K562 (cell line): ENCODE data around the gene CCDC15. TPM values are rescaled to one million over a fixed set of nuclear protein-coding genes. Genes with fewer than 3 reads are reported as not detected.

ENCODE experiments used
- ATF7 ChIP-seq: fragments of 450-650 bp; IDR thresholded peaks from 2 replicates; pipeline ENCODE4 v1.7.1; 2014; ENCODE audit warnings: mild to moderate bottlenecking, moderate library complexity
- CBFA2T2 ChIP-seq: fragments of 450-650 bp; conservative IDR thresholded peaks from 2 replicates; pipeline ENCODE4 v1.6.1; 2017; ENCODE audit warnings: mild to moderate bottlenecking
- DACH1 ChIP-seq: fragments of 450-650 bp; IDR thresholded peaks from 2 replicates; pipeline ENCODE4 v1.6.1; 2018; ENCODE audit not compliant: partially characterized antibody
- HSF4 ChIP-seq: fragments of 250-450 bp; sonication (Bioruptor Pico); IDR thresholded peaks from 2 replicates; pipeline ENCODE4 v2.1.2; 2022; ENCODE audit warnings: mild to moderate bottlenecking, moderate library complexity, borderline replicate concordance
- MXD1 ChIP-seq: fragments of 250-450 bp; sonication (Bioruptor Pico); IDR thresholded peaks from 2 replicates; pipeline ENCODE4 v1.8.0; 2021; ENCODE audit warnings: borderline replicate concordance, mild to moderate bottlenecking, moderate library complexity; ENCODE audit not compliant: poor library complexity, severe bottlenecking
- MXI1 ChIP-seq: IDR thresholded peaks from 2 replicates; pipeline ENCODE4 v1.6.1; 2011; ENCODE audit warnings: low read depth, mild to moderate bottlenecking, improper control_type of control experiment, low read length
- NR0B1 ChIP-seq: fragments of 450-650 bp; IDR thresholded peaks from one replicate; pipeline ENCODE4 v1.6.1; 2018; ENCODE audit warnings: mild to moderate bottlenecking, moderate library complexity; ENCODE audit not compliant: partially characterized antibody
- NR2C1 ChIP-seq, 2 experiments: fragments of 450-650 bp; IDR thresholded peaks; 2 replicates each; pipeline ENCODE4 v1.6.1; 2017; ENCODE audit warnings: mild to moderate bottlenecking in 2 of 2, antibody characterized with exemption in 1 of 2, inconsistent platforms in 1 of 2, missing compliant biosample characterization in 1 of 2, missing genetic modification characterization in 1 of 2
- PHTF2 ChIP-seq: fragments of 250-450 bp; sonication (Bioruptor Pico); IDR thresholded peaks from 2 replicates; pipeline ENCODE4 v1.5.0; 2021; ENCODE audit warnings: mild to moderate bottlenecking
- SOX6 ChIP-seq: fragments of 450-650 bp; IDR thresholded peaks from 2 replicates; pipeline ENCODE4 v1.6.1; 2014; ENCODE audit warnings: mild to moderate bottlenecking
- TEAD1 ChIP-seq, 2 experiments: fragments of 450-650 bp in 1 of 2; sonication (generic) in 1 of 2; formaldehyde crosslinking; IDR thresholded peaks; 2 replicates each; pipeline versions ENCODE4 v1.4.0 to v1.8.0; 2020 to 2022; ENCODE audit warnings: mild to moderate bottlenecking in 2 of 2, missing genetic modification reagents in 1 of 2
- THAP12 ChIP-seq: fragments of 250-450 bp; sonication (Bioruptor Pico); IDR thresholded peaks from 2 replicates; pipeline ENCODE4 v1.9.0; 2021; ENCODE audit warnings: mild to moderate bottlenecking, inconsistent platforms
- ZFP30 ChIP-seq: fragments of 250-450 bp; sonication (Bioruptor Pico); IDR thresholded peaks from 2 replicates; pipeline ENCODE4 v1.8.0; 2022; ENCODE audit warnings: moderate library complexity, mild to moderate bottlenecking, inconsistent platforms, borderline replicate concordance
- ZNF586 ChIP-seq: fragments of 450-650 bp; formaldehyde crosslinking; conservative IDR thresholded peaks from 2 replicates; pipeline ENCODE4 v1.4.0; 2020; ENCODE audit warnings: mild to moderate bottlenecking, moderate library complexity
- ZNF695 ChIP-seq: fragments of 450-650 bp; formaldehyde crosslinking; IDR thresholded peaks from 2 replicates; pipeline ENCODE4 v1.4.0; 2020; ENCODE audit warnings: mild to moderate bottlenecking, moderate library complexity
- ZNF740 ChIP-seq, 3 experiments: fragments of 200-800 bp in 1 of 3; sonication (Bioruptor generic) in 1 of 3; sonication (generic) in 1 of 3; formaldehyde crosslinking in 1 of 3; IDR thresholded peaks; 2 replicates each; pipeline versions ENCODE4 v1.6.1 to v1.8.0; 2016 to 2022; ENCODE audit warnings: mild to moderate bottlenecking in 2 of 3, missing compliant biosample characterization in 2 of 3, missing genetic modification characterization in 2 of 3, missing genetic modification reagents in 1 of 3
- polyA plus RNA-seq, 8 experiments: library from polyadenylated mRNA; depleted of rRNA in 4 of 8; stranded (reverse) in 5 of 8; unstranded in 3 of 8; fragments of >200 nt; fragmentation: Nextera tagmentation in 2 of 8; fragmentation: Illumina TruSeq in 1 of 8; extraction: Ambion mirVana in 2 of 8; extraction: Trizol in 1 of 8; gene quantifications; 2 replicates each; pipeline versions ENCODE4 v1.2.1 to v1.2.3, GENCODE V29; 2011 to 2014; ENCODE audit warnings: inconsistent platforms in 1 of 8, missing spikeins in 1 of 8
- total RNA-seq, 7 experiments: library from RNA; depleted of rRNA in 6 of 7; stranded (reverse); fragments of >200 nt in 6 of 7; fragmentation: Illumina TruSeq in 2 of 7; extraction: Trizol in 2 of 7; gene quantifications; 2 replicates each; pipeline versions ENCODE4 v1.2.1 to v1.2.3, GENCODE V29; 2011 to 2021; ENCODE audit warnings: low replicate concordance in 1 of 7

The CCDC15 gene
- total and polyA plus RNA-seq, 9 of the 15 experiments (the other 6 are each of a cell fraction or from before 2014, with no cell fraction given): 1.9 to 9.2 (median 3.9) TPM

GRCh38 chr11:125074511-125075241, 120.7 kb downstream of the CCDC15 start (continued):
- TF ChIP-seq NR2C1 (IDR thresholded peaks at IDR 0.05): no peak
- TF ChIP-seq NR2C1 (tag; IDR thresholded peaks at IDR 0.05): peak; percentile 19; the same call in 1 of the 2 replicates
- peak; percentile 84 for TF ChIP-seq CBFA2T2
- peak; percentile 64 for TF ChIP-seq DACH1
- no peak for TF ChIP-seq ZNF740 (CRISPR knock-in tag; IDR thresholded peaks at IDR 0.05)
- peak in 1 of 2 experiments; percentile 12; a peak in 1 of 4 replicates for TF ChIP-seq ZNF740 (tag; IDR thresholded peaks at IDR 0.05)
- TF ChIP-seq MXI1: no peak
- TF ChIP-seq TEAD1 (CRISPR knock-in tag; IDR thresholded peaks at IDR 0.05): 0 out of 4 replicates have a peak, but pooled peaks of 1 of the 2 experiments have one; percentile 15
- TF ChIP-seq NR0B1: no peak
- TF ChIP-seq PHTF2 (CRISPR knock-in tag): no peak
- TF ChIP-seq ZNF586: no peak
- no peak for TF ChIP-seq HSF4
- TF ChIP-seq ZNF695 (CRISPR knock-in tag): no peak
- no peak for TF ChIP-seq THAP12
- TF ChIP-seq ATF7: peak; percentile 67
- TF ChIP-seq MXD1 (CRISPR knock-in tag): no peak
- no peak for TF ChIP-seq ZFP30 (CRISPR knock-in tag)
- TF ChIP-seq SOX6: peak; percentile 71; the same call in 1 of the 2 replicates
